Middle frontal gyrus (tissue), 1 donor: ENCODE measurements around the gene TLL2.
A peak's percentile ranks its signal among the peaks of the same experiment; 100 is the strongest.

ENCODE experiments used
- DNase-seq: peaks from one replicate; pipeline ENCODE4 v3.0.0-alpha.2; 2015; ENCODE audit warnings: low spot score; ENCODE audit errors: extremely low spot score

Gene TLL2

GRCh38 chr10:96365571-96365970 lies 148.2 kb downstream of the TLL2 start:
- DNase-seq, result no peak

GRCh38 chr10:96360766-96361165 lies 153.0 kb downstream of the TLL2 start:
- DNase-seq, result no peak

GRCh38 chr10:96360331-96360730 lies 153.4 kb downstream of the TLL2 start:
- DNase-seq, result no peak

DNA sequence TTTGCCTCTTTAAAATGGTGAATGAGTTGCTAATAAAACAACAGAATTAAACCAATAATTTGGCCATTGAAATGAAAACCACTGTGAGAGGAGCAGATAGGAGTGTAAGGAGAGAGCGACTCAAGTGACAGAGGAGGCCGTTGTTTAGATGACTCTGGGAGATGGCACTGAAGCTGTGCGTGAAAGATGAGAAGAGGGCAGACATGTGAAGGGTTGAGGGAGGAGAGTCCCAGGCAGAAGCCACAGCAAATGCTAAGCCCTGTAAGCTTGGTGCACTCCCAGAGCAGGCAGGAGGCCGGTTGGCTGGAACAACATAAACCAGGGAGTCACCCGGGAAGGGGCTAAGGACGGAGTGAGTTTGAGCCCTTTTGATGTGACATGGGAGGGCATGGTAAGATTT lies 154.1 kb downstream of the TLL2 start:
- no peak for DNase-seq

GRCh38 chr10:96358851-96359540 lies 154.7 kb downstream of the TLL2 start, which contains the start of gene OPALIN:
TSS of gene OPALIN (minus strand) at chr10:96359002. CDS start at chr10:96358896, 106 bp downstream.
- DNase-seq, result peak; percentile 46

DNA sequence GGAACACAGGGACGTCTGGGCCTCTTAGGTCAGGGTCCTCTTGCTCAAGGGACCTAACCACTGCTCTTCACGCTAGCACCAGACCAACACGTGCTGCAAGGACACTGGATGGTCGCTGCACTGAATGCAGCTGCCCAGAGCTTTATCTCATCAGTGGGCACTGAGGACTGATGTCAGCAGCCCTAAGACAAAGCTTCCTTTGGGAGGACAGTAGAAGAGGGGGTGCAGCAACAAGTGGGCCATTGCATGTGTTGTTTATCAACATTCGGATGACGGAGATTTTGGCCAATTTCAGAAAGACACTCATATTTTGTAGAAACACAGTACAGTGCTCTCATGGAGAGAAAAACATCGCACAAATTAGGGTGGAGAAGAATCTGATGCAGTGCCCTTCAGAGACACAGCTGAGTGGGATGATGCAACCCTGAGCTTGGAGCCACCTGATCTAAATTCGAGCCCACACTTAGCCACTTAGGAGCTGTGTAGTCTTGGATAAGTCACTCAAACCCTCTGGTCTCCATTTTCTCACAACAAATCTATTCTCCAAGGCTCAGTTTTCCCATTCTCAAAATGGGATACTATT lies 156.6 kb downstream of the TLL2 start:
- DNase-seq, result peak; percentile 62

GRCh38 chr10:96352582-96352981 lies 161.1 kb downstream of the TLL2 start:
- no peak for DNase-seq

DNA sequence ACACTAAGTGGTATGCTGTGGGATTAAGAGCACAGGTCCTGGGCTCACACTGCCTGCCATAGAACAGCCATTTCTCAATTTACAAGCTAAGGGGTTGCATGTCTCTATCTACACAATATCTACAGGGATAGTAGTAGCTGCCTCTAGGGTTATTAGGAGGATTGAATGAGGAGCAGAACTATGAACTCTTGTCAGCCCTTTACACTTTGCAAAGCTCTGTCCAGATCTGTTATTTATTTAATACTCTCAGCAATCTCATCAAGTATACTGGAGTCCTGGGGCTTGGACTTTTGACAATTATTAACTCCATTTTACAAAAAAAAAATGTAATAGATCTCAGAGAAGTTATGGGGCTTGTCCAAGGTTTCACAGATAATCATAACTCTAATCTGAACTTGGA lies 161.7 kb downstream of the TLL2 start:
- DNase-seq, result no peak

GRCh38 chr10:96346295-96346694 lies 167.4 kb downstream of the TLL2 start:
- no peak for DNase-seq

GRCh38 chr10:96345222-96345621 lies 168.5 kb downstream of the TLL2 start:
- no peak for DNase-seq

DNA sequence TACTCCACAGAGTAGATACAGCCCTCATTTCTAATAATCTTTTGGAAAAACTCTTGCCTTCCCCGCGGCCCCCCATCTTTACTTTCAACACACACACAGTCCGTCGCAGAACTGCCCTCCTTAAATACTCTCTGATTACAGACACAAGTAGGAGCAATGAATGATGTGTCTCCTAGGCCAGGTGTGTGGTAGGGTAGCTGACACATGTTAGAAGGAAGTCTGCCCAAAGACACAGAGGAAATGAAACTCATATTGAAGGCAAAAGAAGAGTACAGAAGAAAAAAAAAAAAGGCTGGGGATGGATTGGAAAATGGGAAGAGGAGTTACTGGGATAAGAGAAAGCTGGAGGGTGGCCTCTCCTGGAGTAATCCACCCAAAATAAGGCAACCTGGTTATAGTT lies 169.5 kb downstream of the TLL2 start:
- DNase-seq, result no peak

DNA sequence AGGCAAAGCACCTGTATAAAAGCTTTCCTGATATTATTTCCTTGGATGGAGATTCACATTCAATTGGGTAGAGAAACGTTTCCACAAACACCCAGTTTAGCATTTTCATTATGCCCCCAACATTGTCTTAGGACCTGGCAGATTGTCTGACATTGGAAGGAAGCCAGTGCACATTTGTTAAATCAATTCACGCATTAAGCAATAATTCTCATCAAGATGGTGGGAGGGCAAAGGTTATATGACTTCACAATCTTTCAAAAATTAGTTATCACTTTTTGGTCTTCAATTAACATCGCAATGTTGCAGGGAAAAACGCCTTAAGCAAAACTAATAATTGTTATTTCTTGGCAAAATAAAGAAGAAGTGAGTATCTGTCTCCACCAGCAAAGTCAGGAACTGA lies 171.3 kb downstream of the TLL2 start:
- no peak for DNase-seq

DNA sequence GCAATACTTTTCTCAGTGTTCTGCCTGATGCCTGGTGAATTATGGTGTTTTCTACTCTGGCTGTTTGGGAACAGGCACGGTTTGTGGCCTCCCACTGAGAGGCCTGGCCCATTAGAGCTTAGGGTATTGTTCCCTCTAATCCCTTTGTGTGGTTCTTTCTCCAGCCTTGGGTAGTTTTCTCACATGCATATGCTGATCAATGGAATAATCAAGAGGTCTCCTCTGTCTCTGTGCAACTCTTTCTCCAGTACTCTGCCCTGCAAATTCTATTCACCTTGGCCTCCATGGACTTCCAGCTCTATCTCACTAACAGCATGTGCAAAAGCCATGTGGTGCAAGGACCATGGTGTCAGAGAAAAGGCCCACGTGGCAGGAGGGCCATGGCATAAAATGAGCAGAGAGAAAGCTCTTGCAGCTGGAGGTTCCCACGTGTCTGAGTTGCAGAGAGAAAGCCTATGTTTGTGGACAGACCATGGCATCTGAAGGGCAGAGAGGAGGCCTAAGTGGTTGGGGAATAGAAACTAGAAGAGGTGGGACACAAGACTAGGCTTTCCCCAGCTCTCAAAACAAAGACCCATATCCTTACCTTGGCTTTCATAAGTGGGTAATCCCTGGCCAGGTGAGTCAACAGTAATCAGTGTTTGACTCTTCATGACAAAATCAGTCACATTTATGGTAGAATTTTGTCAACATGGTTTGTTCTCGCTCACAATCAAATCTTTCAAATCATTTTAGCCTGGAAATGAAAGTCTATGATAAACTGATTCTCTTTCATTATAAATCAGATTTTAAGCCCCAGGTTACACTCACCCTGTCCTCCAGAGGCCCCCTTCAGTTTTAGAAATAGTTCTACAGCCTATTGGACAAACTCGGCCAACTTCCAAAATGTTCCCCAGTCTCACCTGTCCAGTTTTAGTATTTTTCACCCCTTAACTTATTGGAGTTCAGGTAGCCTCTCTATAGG lies 172.2 kb downstream of the TLL2 start:
- DNase-seq, result no peak

- DNase-seq, result peak; percentile 12
Measured at GRCh38 chr10:96339956-96340904, 173.5 kb downstream of the TLL2 start.

GRCh38 chr10:96339383-96339782 lies 174.3 kb downstream of the TLL2 start:
- DNase-seq, result no peak

DNA sequence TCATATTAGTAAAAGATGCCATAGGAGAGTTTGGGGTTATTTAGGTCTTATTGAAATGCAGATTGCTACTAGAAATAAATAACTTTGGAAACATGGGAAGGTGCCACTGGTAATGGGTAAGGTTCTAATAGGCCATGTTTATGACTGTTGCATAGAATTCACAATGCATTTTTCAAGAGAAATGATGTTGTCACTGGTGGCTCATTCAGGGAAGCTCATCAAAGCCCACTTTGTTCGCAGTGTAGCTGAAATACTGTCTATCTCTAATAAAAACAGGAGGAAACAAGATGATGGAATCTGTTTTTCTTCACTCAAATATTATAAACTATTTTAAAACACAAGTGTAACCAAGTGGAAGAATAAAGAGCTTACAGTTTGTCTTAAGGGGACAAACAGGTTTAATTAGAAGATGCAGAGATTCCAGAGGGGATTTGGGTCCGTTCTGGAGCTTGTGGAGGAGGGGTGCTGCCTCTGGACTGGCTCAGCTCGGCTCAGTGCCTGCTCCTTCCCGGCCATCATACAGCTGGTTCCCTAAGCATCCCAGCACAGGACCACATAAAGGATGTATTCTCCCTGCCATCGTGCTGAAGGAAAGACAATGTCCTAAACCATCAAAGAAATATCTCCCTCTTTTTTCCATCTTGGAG lies 175.3 kb downstream of the TLL2 start:
- no peak for DNase-seq

DNA sequence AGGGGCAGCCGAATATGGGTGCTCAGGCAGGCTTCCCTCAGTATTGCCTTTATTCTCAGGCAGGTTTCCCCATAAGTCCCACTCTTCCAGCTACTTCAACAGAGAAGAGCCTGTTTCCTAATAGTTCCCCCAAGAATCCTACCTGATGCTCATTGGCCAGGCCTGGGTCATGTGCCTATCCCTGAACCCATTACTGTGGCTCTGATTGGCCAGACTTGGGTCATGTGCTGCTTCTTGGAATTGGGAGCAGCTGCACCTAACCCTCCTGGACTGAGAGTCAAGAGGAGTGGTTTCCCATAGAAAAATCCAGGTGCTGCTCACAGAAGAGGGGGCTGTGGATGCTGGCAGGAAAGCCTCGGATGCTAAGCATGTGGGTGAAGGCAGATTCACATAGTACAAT lies 176.6 kb downstream of the TLL2 start:
- no peak for DNase-seq

DNA sequence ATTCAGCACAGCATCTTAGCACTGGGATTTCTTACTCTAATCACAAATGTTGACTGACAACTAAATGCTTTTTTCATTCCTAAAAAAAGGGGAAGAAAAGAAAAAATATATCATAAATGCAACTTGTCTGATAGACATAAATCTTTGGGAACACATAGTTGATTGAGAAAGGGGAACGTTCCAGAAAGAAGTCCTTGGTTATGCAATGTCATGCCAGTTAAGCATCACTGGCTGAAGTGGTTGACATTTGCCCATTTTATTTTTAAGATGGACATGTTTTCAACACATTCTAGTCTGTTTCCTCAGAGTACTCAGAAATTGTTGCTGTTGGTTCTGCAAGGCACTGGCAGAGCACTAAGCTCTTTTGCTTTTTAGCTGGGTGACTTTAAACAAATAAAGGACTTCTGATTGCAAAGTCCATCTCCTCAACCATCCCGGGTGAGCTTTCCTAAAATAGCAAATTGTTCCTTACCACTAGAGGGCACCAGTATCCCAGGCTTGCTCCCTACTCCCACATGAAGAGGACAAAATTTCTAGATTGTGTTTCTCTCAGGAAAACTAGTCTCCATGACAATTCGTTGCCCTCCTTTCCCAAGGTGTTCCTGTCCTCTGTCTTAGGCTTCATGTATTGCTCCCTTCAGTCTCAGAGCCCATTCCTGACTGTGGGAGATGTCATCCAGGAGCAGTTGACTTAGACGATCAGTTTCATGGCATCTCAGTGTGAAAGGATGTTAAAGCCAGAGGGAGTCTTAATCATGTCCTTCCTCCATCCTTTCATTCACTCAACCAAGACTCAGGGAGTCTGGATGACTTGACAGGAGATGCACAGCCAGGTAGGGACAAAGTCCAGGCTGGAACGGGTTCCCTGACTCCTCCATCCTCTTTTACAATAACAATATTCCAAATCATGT lies 178.9 kb downstream of the TLL2 start:
- DNase-seq, result no peak

DNA sequence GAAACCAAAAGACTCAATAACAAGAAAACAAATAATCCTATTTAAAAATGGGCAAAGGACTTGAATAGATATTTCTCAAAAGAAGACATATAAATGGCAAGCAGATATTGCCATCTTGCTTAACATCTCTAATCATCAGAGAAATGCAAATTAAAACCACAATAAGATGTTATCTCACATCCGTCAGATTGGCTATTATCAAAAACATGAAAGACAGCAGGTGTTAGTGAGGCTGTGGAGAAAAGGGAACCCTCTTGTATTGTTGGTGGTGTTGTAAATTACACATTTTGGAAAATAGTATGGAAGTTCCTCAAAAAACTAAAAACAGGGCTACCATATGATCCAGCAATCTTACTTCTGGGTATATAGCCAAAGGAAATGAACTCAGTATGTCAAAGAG lies 180.6 kb downstream of the TLL2 start:
- DNase-seq, result no peak
